ENCODE results near the gene OR52K1. TPM values are rescaled to one million over a fixed set of nuclear protein-coding genes. Genes with fewer than 3 reads are reported as not detected.

Gene OR52K1
- under 0.01 TPM in 1 of 2 replicates, not detected in the other for total RNA-seq

GRCh38 chr11:4482445-4482844 lies at the start of gene OR52K1:
Gene OR52K1 (plus strand): TSS chr11:4482646. CDS start chr11:4488901, 6,255 bp downstream.

GRCh38 chr11:4448995-4449394 lies 33.5 kb upstream of the OR52K1 start, which contains the start of gene OR52K2:
Gene OR52K2 (plus strand): TSS chr11:4449295. CDS start chr11:4449340, 45 bp downstream.

Other genes with a start within 250 kb of the OR52K1 start
- not detected in 2 replicates for gene OR52B4, start 114.3 kb upstream of the OR52K1 start, total RNA-seq
- 24.4 and 26.1 TPM in 2 replicates for gene TRIM21, start 88.9 kb upstream of the OR52K1 start, total RNA-seq
- not detected in 2 replicates for gene OR52K2, start 33.4 kb upstream of the OR52K1 start, total RNA-seq
- gene OR52M1, start 62.5 kb downstream of the OR52K1 start, total RNA-seq = not detected in 2 replicates
- not detected in 2 replicates for gene OR52I2, start 99.1 kb downstream of the OR52K1 start, total RNA-seq
- gene OR52I1, start 111.4 kb downstream of the OR52K1 start, total RNA-seq = not detected in 2 replicates
- gene TRIM68, start 125.6 kb downstream of the OR52K1 start, total RNA-seq = 13.5 and 13.9 TPM in 2 replicates
- not detected in 2 replicates for gene OR51D1, start 154.8 kb downstream of the OR52K1 start, total RNA-seq
- gene OR51E1, start 161.3 kb downstream of the OR52K1 start, total RNA-seq = not detected in 2 replicates
- gene OR51E2, start 215.2 kb downstream of the OR52K1 start, total RNA-seq = not detected in 2 replicates
- not detected in 2 replicates for gene MMP26, start 222.1 kb downstream of the OR52K1 start, total RNA-seq

Data from smooth muscle cell of trachea (primary cell).